ENCODE data around the gene TSPAN11.

Gene TSPAN11

GRCh38 chr12:31007153-31007495 lies 80.6 kb downstream of the TSPAN11 start:
- H3K27me3 ChIP-seq = no peaks in the 10 kb centered on the region
- intact Hi-C loops (cut with DNase I; ENCODE audit: low total_unique reads) = no loop called here
- TF ChIP-seq CTCF (IDR thresholded peaks at IDR 0.05) = no peak
- no peaks in the 10 kb centered on the region for H3K36me3 ChIP-seq
- no peak overlapping the region for H3K27ac ChIP-seq
- H3K9me3 ChIP-seq = no peaks in the 10 kb centered on the region
- no peaks in the 10 kb centered on the region for H3K4me1 ChIP-seq
- DNase-seq = no peak
- H3K4me3 ChIP-seq = no peak overlapping the region

- no peak for TF ChIP-seq CTCF (IDR thresholded peaks at IDR 0.05)
- H3K27ac ChIP-seq = no peak overlapping the region
- no peaks in the 10 kb centered on the region for H3K9me3 ChIP-seq
Measured at GRCh38 chr12:31007636-31008175, 81.2 kb downstream of the TSPAN11 start.

GRCh38 chr12:31008241-31008761 lies 81.8 kb downstream of the TSPAN11 start:
- Histone ChIP-seq H3K36me3 (no peaks in the 10 kb centered on the region), H3K9me3 (no peaks in the 10 kb centered on the region), H3K27me3 (no peaks in the 10 kb centered on the region), H3K4me1 (no peaks in the 10 kb centered on the region), H3K27ac (no peak overlapping the region), H3K4me3 (no peak overlapping the region)
- DNase-seq = peak in 1 of 2 donors; percentile 51
- no peak for TF ChIP-seq CTCF (IDR thresholded peaks at IDR 0.05)
- intact Hi-C loops (cut with DNase I; ENCODE audit: low total_unique reads) = no loop called here

More at GRCh38 chr12:31007636-31008175, 81.2 kb downstream of the TSPAN11 start:
- peak in 1 of 2 donors; percentile 35 for DNase-seq
- Histone ChIP-seq H3K4me3 (no peak overlapping the region), H3K27me3 (no peaks in the 10 kb centered on the region), H3K36me3 (no peaks in the 10 kb centered on the region), H3K4me1 (no peaks in the 10 kb centered on the region)
- intact Hi-C loops (cut with DNase I; ENCODE audit: low total_unique reads) = no loop called here

GRCh38 chr12:31008961-31009840 lies 82.7 kb downstream of the TSPAN11 start:
- no peaks in the 10 kb centered on the region for H3K9me3 ChIP-seq
- no peak overlapping the region for H3K4me3 ChIP-seq
- peak in 1 of 2 donors; percentile 27 for DNase-seq
- intact Hi-C loops (cut with DNase I; ENCODE audit: low total_unique reads) = no loop called here
- no peaks in the 10 kb centered on the region for H3K36me3 ChIP-seq
- H3K27me3 ChIP-seq = no peaks in the 10 kb centered on the region
- no peak for TF ChIP-seq CTCF (IDR thresholded peaks at IDR 0.05)
- no peak overlapping the region for H3K27ac ChIP-seq
- H3K4me1 ChIP-seq = no peaks in the 10 kb centered on the region

GRCh38 chr12:31009976-31010375 lies 83.4 kb downstream of the TSPAN11 start:
- TF ChIP-seq CTCF (IDR thresholded peaks at IDR 0.05) = no peak
- H3K36me3 ChIP-seq = no peaks in the 10 kb centered on the region
- no peaks in the 10 kb centered on the region for H3K9me3 ChIP-seq
- no peaks in the 10 kb centered on the region for H3K4me1 ChIP-seq
- no peak overlapping the region for H3K27ac ChIP-seq
- H3K4me3 ChIP-seq = no peak overlapping the region
- intact Hi-C loops (cut with DNase I; ENCODE audit: low total_unique reads) = no loop called here
- H3K27me3 ChIP-seq = no peaks in the 10 kb centered on the region
- DNase-seq = peak in 1 of 2 donors; percentile 24
